VCaP (cell line): ENCODE results near the gene TRIM71.

Experiments used
- H3K27ac ChIP-seq: fragments of 450-650 bp; 2 replicates; pipeline ENCODE4 v1.5.1; 2017
- TF ChIP-seq, protein P1 (sequence below): fragments of 450-650 bp; conservative IDR thresholded peaks from 2 replicates; pipeline ENCODE4 v1.5.1; 2017; ENCODE audit warnings: mild to moderate bottlenecking, moderate library complexity

The TRIM71 gene

DNA sequence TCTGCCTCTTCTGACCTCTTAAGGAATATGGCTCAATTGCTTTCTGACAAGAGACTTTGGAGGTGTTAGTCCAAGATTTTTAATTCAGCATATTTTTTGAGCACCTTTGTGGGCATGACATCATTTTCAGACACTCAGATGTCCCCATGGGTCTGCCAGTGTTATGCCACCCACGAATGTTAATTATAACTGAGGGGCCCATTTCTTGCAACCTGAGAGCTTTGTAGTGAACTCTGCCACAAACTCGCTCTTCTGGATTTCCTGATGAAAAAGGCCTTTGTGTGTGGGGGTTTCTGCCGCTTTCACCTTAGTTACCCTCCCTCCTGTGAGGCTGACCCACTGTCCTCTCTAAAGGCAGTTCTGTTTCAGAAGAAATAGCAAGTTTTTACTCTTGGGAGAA, 69.1 kb downstream of the TRIM71 start:
- H3K27ac ChIP-seq: no peak overlapping the region
- TF ChIP-seq, protein P1, sequence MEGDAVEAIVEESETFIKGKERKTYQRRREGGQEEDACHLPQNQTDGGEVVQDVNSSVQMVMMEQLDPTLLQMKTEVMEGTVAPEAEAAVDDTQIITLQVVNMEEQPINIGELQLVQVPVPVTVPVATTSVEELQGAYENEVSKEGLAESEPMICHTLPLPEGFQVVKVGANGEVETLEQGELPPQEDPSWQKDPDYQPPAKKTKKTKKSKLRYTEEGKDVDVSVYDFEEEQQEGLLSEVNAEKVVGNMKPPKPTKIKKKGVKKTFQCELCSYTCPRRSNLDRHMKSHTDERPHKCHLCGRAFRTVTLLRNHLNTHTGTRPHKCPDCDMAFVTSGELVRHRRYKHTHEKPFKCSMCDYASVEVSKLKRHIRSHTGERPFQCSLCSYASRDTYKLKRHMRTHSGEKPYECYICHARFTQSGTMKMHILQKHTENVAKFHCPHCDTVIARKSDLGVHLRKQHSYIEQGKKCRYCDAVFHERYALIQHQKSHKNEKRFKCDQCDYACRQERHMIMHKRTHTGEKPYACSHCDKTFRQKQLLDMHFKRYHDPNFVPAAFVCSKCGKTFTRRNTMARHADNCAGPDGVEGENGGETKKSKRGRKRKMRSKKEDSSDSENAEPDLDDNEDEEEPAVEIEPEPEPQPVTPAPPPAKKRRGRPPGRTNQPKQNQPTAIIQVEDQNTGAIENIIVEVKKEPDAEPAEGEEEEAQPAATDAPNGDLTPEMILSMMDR: no peak

DNA sequence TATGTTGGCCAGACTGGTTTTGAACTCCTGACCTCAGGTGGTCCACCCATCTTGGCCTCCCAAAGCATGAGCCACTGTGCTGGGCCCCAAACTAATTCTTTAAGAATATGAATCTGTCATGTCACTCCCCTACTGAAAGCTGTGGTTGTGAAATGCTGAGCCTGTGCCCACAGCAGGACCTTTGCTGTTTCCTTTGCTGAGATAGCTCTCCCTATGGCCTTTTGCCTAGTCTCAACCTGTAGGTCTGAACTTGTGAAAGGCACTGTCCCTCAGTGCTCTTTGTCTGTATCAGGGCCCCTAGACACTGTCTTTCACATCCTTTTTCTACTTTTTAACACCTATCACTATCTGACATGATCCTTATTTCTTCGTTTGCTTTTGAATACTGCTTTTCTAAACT, 70.9 kb downstream of the TRIM71 start:
- TF ChIP-seq, protein P1: no peak
- no peak overlapping the region for H3K27ac ChIP-seq

DNA sequence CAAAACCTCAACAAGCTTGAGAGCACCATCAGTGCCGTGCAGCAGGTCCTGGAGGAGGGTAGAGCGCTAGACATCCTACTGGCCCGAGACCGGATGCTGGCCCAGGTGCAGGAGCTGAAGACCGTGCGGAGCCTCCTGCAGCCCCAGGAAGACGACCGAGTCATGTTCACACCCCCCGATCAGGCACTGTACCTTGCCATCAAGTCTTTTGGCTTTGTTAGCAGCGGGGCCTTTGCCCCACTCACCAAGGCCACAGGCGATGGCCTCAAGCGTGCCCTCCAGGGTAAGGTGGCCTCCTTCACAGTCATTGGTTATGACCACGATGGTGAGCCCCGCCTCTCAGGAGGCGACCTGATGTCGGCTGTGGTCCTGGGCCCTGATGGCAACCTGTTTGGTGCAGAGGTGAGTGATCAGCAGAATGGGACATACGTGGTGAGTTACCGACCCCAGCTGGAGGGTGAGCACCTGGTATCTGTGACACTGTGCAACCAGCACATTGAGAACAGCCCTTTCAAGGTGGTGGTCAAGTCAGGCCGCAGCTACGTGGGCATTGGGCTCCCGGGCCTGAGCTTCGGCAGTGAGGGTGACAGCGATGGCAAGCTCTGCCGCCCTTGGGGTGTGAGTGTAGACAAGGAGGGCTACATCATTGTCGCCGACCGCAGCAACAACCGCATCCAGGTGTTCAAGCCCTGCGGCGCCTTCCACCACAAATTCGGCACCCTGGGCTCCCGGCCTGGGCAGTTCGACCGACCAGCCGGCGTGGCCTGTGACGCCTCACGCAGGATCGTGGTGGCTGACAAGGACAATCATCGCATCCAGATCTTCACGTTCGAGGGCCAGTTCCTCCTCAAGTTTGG, 72.9 kb downstream of the TRIM71 start:
- TF ChIP-seq, protein P1: no peak
- no peak overlapping the region for H3K27ac ChIP-seq

DNA sequence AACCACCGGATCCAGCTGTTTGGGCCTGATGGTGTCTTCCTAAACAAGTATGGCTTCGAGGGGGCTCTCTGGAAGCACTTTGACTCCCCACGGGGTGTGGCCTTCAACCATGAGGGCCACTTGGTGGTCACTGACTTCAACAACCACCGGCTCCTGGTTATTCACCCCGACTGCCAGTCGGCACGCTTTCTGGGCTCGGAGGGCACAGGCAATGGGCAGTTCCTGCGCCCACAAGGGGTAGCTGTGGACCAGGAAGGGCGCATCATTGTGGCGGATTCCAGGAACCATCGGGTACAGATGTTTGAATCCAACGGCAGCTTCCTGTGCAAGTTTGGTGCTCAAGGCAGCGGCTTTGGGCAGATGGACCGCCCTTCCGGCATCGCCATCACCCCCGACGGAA, 73.6 kb downstream of the TRIM71 start:
- no peak overlapping the region for H3K27ac ChIP-seq
- TF ChIP-seq, protein P1: no peak

DNA sequence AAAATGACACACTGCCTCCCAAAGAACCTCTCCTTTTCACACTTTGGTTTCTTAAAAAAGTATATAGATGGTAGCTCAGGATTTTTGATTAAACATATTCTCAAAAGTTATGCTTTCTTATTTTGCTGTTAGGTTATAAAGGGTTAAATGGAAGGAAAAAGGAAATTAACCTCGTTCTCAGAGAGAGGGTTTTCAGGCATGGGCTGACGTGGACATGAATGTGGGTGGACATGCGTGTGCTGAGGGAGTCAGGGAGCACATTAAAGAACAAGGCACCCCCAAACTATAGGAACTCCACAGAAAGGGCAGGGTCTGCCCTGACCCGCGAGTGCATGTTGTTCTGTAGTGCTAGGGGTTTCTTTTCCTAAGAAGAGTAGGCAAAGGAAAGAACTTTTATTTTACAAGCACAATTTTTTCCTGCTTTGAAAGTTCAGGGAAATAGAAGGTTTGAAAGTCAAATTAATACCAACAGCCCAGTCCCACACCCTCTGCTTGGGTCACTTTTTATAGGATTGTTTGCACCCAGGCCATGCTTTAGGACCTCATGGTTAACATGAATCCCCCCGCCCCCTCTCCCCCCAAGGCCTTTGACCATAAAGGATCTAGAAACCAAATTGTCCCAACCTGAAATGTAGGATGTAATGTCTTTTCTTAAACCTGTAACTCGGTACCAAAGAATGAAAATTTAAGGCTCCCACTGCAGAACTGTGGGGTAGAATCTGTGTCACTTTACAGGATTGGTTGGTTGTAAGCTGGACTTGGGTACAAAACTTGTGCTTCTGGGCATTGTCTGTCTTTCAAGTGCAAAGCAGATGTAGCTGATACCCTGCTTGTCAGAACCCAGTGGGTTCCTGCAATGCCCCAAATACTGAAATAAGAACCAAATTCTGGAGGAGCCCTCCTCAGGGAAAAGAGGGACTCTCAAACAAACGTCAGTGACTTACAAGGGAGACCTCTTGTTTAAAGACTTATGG, 75.1 kb downstream of the TRIM71 start:
- H3K27ac ChIP-seq: no peak overlapping the region
- TF ChIP-seq, protein P1: no peak

DNA sequence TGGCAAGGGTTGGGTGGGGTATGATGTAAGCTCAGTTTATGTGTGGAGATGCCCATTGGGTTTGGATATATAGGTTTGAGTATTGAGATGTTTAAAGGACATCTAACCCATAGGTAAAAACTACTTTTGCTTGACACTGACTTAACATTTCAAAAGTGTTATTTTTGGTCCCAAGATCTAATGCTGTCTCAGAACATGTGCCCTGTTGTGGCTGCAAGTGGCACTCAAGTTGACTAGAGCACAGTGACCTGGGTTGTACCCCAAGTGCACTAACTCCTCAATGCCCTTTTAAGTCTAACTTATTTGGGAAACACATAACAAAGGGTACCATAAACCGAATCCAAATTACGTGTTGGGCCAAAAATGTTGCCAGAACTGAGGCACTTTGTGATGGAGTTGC, 77.2 kb downstream of the TRIM71 start:
- TF ChIP-seq, protein P1: no peak

DNA sequence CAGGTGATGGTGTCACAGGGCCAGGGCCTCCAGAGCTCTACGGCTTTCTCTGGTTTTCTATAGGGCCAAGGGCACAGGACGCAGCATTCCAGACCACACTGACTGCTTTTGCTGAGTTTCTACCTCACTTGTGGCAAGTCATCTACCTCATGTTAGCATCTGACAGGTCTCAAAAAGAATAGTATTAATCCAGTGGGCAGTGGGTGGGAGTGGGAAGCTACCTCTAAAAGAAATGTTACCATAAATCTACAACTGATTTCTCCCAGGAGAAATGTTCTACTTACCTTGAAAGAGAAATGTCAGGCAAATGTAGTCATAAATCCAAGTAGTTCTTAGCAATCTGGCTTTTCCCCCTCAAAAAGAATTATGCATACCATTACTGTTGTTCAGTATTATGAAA, 77.9 kb downstream of the TRIM71 start:
- H3K27ac ChIP-seq: no peak overlapping the region
- TF ChIP-seq, protein P1: no peak

More for the DNA sequence above, 77.2 kb downstream of the TRIM71 start:
- no peak overlapping the region for H3K27ac ChIP-seq
